ENCODE results near the gene PIEZO1.
A peak's percentile ranks its signal among the peaks of the same experiment; 100 is the strongest.

PIEZO1 gene, protein sequence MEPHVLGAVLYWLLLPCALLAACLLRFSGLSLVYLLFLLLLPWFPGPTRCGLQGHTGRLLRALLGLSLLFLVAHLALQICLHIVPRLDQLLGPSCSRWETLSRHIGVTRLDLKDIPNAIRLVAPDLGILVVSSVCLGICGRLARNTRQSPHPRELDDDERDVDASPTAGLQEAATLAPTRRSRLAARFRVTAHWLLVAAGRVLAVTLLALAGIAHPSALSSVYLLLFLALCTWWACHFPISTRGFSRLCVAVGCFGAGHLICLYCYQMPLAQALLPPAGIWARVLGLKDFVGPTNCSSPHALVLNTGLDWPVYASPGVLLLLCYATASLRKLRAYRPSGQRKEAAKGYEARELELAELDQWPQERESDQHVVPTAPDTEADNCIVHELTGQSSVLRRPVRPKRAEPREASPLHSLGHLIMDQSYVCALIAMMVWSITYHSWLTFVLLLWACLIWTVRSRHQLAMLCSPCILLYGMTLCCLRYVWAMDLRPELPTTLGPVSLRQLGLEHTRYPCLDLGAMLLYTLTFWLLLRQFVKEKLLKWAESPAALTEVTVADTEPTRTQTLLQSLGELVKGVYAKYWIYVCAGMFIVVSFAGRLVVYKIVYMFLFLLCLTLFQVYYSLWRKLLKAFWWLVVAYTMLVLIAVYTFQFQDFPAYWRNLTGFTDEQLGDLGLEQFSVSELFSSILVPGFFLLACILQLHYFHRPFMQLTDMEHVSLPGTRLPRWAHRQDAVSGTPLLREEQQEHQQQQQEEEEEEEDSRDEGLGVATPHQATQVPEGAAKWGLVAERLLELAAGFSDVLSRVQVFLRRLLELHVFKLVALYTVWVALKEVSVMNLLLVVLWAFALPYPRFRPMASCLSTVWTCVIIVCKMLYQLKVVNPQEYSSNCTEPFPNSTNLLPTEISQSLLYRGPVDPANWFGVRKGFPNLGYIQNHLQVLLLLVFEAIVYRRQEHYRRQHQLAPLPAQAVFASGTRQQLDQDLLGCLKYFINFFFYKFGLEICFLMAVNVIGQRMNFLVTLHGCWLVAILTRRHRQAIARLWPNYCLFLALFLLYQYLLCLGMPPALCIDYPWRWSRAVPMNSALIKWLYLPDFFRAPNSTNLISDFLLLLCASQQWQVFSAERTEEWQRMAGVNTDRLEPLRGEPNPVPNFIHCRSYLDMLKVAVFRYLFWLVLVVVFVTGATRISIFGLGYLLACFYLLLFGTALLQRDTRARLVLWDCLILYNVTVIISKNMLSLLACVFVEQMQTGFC (N-terminal part only)

DNA sequence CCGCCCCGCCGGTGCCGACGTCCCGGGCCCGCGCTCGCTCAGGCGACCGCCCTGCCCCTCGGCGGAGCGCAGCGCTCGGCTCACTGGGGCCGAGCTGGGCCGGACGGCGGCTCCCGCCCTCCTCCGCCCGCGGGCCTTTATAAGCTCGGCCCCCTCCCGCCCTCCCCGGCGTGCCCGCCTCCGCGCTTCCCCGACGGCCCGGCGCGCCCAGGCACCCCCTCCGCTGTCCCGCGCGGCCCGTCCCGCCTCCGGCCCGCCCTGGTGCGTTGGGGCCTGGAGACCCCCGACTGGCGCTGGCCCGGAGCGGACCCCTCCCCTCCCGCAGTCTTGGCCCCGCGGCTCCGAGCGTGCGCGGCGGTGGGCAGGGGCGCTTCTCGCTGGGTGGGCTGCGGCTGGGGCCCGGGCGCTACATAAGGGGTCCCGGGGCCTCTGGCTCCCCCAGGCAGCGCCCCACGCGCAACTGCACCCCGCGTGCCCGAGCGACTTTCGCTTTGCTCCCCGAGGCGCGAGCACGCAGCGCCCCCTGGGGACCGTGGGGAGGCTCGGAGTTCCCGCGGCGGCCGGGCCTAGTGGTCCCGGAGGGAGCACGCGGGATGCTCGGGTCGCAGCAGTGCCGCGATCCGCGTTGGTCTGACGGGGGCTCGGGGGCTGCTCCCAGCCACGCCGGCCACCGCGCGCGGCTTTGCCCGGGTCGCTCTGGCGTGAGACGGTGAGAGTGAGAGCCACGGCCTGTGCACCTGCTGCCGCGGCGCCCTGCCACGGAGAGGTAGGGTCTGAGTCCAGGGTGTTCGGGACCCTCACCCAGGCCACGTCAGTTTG is at the start of gene PIEZO1:
TSS of gene PIEZO1 (minus strand) at position 115 of the 819 bp plus-strand sequence. CDS start 256 bp downstream, outside the sequence.
- peak within 1 kb of the TSS; percentile 65 to 66 for H3K4me3 ChIP-seq (ENCODE audit: low read depth in 1 of 2, low read length in 2 of 2)
- no peaks in the 10 kb centered on the region for H3K9me3 ChIP-seq (ENCODE audit: control insufficient read depth in 1 of 2, low read length in 2 of 2)
- H3K9ac ChIP-seq (ENCODE audit: low read depth in 1 of 2, low read length in 2 of 2) = peak within 1 kb of the TSS; percentile 57 to 63
- H3K27me3 ChIP-seq (ENCODE audit: control insufficient read depth in 1 of 2, insufficient read depth in 2 of 2, low read length in 2 of 2) = no peaks in the 10 kb centered on the region
- H3K36me3 ChIP-seq (ENCODE audit: control insufficient read depth in 1 of 2, insufficient read depth in 2 of 2, low read length in 2 of 2) = no peaks in the 10 kb centered on the region
- peaks cover 27 to 46% of the 10 kb centered on the region in 2 donors for H3K4me1 ChIP-seq (ENCODE audit: control insufficient read depth in 1 of 2, insufficient read depth in 2 of 2, low read length in 2 of 2)
- H3K27ac ChIP-seq (ENCODE audit: low read depth, low read length) = peak within 1 kb of the TSS; percentile 78

DNA sequence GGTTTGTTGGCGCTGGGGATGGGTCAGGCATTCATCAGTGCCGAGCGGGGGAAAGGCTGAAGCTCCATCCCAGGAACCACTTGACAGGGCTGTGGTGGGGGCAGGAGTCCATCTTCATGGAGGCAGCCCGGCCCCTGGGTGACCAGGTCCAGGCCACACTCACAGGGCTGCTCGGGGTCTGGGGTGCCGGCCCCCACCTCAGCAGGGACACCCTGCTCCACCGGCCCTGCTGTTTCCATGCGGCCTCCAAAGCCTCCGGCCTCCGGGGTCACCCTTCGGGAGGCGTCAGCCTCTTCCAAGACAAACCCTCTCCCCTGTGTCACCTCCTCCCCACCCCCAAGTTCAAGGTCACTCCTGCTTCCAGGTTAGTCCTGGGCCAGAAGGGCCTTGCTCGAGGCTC is 49.6 kb upstream of the PIEZO1 start:
- Histone ChIP-seq H3K9me3 (ENCODE audit: control insufficient read depth in 1 of 2, low read length in 2 of 2) (no peaks in the 10 kb centered on the region), H3K4me3 (ENCODE audit: low read depth in 1 of 2, low read length in 2 of 2) (peak overlapping the region in 1 of 2 donors; percentile 13), H3K9ac (ENCODE audit: low read depth in 1 of 2, low read length in 2 of 2) (no peak overlapping the region), H3K27me3 (ENCODE audit: control insufficient read depth in 1 of 2, insufficient read depth in 2 of 2, low read length in 2 of 2) (no peaks in the 10 kb centered on the region), H3K4me1 (ENCODE audit: control insufficient read depth in 1 of 2, insufficient read depth in 2 of 2, low read length in 2 of 2) (no peaks in the 10 kb centered on the region), H3K27ac (ENCODE audit: low read depth, low read length) (no peak overlapping the region), H3K36me3 (ENCODE audit: control insufficient read depth in 1 of 2, insufficient read depth in 2 of 2, low read length in 2 of 2) (peaks cover 0 to 24% of the 10 kb centered on the region in 2 donors)

DNA sequence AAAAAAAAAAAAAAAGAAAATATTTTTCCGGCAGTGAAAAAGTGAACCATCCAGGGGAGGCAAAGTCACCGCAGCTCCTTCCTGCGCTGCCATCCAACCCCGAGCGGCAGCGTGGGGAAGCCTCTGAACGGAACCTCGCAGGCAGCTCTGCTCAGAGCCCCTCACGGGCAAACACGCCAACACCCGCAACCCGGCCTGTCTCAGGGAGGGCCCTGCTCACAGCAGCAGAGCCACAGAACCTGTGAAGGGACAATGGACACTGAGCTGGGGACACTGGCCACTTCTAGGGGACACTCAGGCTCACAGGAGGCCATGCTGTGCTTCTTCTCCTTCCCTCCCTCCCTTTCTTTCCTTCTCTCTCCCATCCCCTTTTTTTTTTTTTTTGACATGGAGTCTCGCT is 48.1 kb upstream of the PIEZO1 start:
- no peaks in the 10 kb centered on the region for H3K4me1 ChIP-seq (ENCODE audit: control insufficient read depth in 1 of 2, insufficient read depth in 2 of 2, low read length in 2 of 2)
- H3K27me3 ChIP-seq (ENCODE audit: control insufficient read depth in 1 of 2, insufficient read depth in 2 of 2, low read length in 2 of 2) = no peaks in the 10 kb centered on the region
- no peak overlapping the region for H3K9ac ChIP-seq (ENCODE audit: low read depth in 1 of 2, low read length in 2 of 2)
- no peaks in the 10 kb centered on the region for H3K9me3 ChIP-seq (ENCODE audit: control insufficient read depth in 1 of 2, low read length in 2 of 2)
- H3K27ac ChIP-seq (ENCODE audit: low read depth, low read length) = no peak overlapping the region
- H3K36me3 ChIP-seq (ENCODE audit: control insufficient read depth in 1 of 2, insufficient read depth in 2 of 2, low read length in 2 of 2) = peaks cover 0 to 14% of the 10 kb centered on the region in 2 donors
- no peak overlapping the region for H3K4me3 ChIP-seq (ENCODE audit: low read depth in 1 of 2, low read length in 2 of 2)

DNA sequence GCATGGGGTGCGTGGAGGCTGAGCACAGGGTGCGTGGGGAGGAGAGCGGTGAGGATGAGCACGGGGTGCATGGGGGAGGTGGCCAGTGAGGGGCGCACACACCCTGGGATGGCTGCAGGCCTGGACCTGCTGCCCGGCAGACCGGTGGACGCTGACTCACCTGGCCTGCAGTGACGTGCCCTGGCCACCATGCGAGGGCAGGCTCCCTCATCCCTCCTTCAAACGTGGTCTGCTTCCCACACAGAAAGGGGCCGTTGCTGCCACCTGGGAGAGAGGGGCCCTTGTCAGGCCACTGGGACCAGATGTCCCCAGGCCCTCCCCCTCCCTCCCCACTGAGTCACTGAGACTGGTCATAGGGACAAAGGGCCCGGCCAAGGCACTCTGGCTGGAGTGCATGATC is 46.8 kb upstream of the PIEZO1 start:
- Histone ChIP-seq H3K4me1 (ENCODE audit: control insufficient read depth in 1 of 2, insufficient read depth in 2 of 2, low read length in 2 of 2) (no peaks in the 10 kb centered on the region), H3K36me3 (ENCODE audit: control insufficient read depth in 1 of 2, insufficient read depth in 2 of 2, low read length in 2 of 2) (peaks cover 0 to 18% of the 10 kb centered on the region in 2 donors), H3K27me3 (ENCODE audit: control insufficient read depth in 1 of 2, insufficient read depth in 2 of 2, low read length in 2 of 2) (no peaks in the 10 kb centered on the region), H3K9me3 (ENCODE audit: control insufficient read depth in 1 of 2, low read length in 2 of 2) (no peaks in the 10 kb centered on the region), H3K9ac (ENCODE audit: low read depth in 1 of 2, low read length in 2 of 2) (no peak overlapping the region), H3K27ac (ENCODE audit: low read depth, low read length) (no peak overlapping the region), H3K4me3 (ENCODE audit: low read depth in 1 of 2, low read length in 2 of 2) (no peak overlapping the region)

DNA sequence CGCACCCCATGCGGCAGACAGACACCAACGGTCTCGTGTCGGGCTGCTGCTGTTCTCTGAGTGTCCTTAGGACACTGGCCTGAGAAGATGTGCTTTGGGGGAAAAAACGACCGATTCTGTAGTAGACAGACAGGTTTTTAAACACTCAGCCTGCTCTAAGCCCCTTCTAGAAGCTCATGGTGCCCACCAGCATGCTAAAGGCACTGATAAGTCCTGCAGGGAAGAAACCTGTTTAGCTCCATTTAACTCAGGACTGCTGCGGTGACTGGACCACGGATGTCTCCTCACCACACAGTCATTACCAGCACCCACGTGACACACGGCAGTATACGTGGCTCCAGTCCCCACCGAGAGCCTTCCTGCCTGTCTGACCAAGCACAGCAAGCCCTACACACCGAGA is 45.8 kb upstream of the PIEZO1 start:
- Histone ChIP-seq H3K27me3 (ENCODE audit: control insufficient read depth in 1 of 2, insufficient read depth in 2 of 2, low read length in 2 of 2) (no peaks in the 10 kb centered on the region), H3K4me1 (ENCODE audit: control insufficient read depth in 1 of 2, insufficient read depth in 2 of 2, low read length in 2 of 2) (no peaks in the 10 kb centered on the region), H3K27ac (ENCODE audit: low read depth, low read length) (no peak overlapping the region), H3K36me3 (ENCODE audit: control insufficient read depth in 1 of 2, insufficient read depth in 2 of 2, low read length in 2 of 2) (peaks cover 0 to 18% of the 10 kb centered on the region in 2 donors), H3K4me3 (ENCODE audit: low read depth in 1 of 2, low read length in 2 of 2) (no peak overlapping the region), H3K9ac (ENCODE audit: low read depth in 1 of 2, low read length in 2 of 2) (no peak overlapping the region), H3K9me3 (ENCODE audit: control insufficient read depth in 1 of 2, low read length in 2 of 2) (no peaks in the 10 kb centered on the region)

DNA sequence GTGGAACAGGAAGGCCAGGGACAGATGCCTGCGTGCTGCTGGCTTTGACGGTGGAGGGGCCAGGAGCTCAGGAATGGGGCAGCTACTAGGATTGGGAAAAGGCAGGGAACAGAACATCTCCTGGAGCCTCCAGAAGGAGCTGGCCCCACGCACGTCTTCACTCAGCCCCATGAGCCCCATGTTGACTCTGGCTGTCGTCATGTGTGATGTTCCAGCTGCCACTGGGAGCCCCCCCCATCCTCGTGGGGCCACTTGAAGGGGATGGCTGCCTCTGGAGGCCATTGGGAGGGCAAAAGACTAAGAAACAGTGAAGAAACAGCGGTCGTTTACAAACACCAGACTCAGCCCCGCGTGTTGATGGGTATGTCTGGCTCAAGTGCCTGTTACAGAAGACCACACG is 45.2 kb upstream of the PIEZO1 start:
- peaks cover 0 to 13% of the 10 kb centered on the region in 2 donors for H3K36me3 ChIP-seq (ENCODE audit: control insufficient read depth in 1 of 2, insufficient read depth in 2 of 2, low read length in 2 of 2)
- H3K27ac ChIP-seq (ENCODE audit: low read depth, low read length) = no peak overlapping the region
- H3K9me3 ChIP-seq (ENCODE audit: control insufficient read depth in 1 of 2, low read length in 2 of 2) = no peaks in the 10 kb centered on the region
- H3K4me3 ChIP-seq (ENCODE audit: low read depth in 1 of 2, low read length in 2 of 2) = no peak overlapping the region
- H3K4me1 ChIP-seq (ENCODE audit: control insufficient read depth in 1 of 2, insufficient read depth in 2 of 2, low read length in 2 of 2) = no peaks in the 10 kb centered on the region
- no peaks in the 10 kb centered on the region for H3K27me3 ChIP-seq (ENCODE audit: control insufficient read depth in 1 of 2, insufficient read depth in 2 of 2, low read length in 2 of 2)
- no peak overlapping the region for H3K9ac ChIP-seq (ENCODE audit: low read depth in 1 of 2, low read length in 2 of 2)

DNA sequence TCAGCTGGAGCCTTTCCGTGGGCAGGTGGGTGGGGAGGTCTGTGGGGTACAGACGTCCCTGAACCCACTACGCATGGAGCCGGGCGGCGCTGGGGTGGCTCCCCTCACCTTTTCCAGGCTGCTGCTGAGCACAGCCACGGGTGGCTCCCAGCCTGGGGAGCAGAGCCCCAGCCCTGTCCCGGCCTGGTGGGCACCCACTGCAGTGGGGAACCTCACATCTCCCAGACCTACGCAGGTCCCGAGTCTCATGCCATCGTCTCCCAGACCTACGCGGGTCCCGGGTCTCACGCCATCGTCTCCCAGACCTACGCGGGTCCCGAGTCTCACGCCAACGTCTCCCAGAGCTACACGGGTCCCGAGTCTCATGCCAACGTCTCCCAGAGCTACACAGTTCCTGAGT is 43.7 kb upstream of the PIEZO1 start:
- H3K36me3 ChIP-seq (ENCODE audit: control insufficient read depth in 1 of 2, insufficient read depth in 2 of 2, low read length in 2 of 2) = peaks cover 0 to 8% of the 10 kb centered on the region in 2 donors
- no peak overlapping the region for H3K9ac ChIP-seq (ENCODE audit: low read depth in 1 of 2, low read length in 2 of 2)
- no peaks in the 10 kb centered on the region for H3K27me3 ChIP-seq (ENCODE audit: control insufficient read depth in 1 of 2, insufficient read depth in 2 of 2, low read length in 2 of 2)
- H3K4me3 ChIP-seq (ENCODE audit: low read depth in 1 of 2, low read length in 2 of 2) = no peak overlapping the region
- no peaks in the 10 kb centered on the region for H3K4me1 ChIP-seq (ENCODE audit: control insufficient read depth in 1 of 2, insufficient read depth in 2 of 2, low read length in 2 of 2)
- H3K27ac ChIP-seq (ENCODE audit: low read depth, low read length) = no peak overlapping the region
- no peaks in the 10 kb centered on the region for H3K9me3 ChIP-seq (ENCODE audit: control insufficient read depth in 1 of 2, low read length in 2 of 2)

DNA sequence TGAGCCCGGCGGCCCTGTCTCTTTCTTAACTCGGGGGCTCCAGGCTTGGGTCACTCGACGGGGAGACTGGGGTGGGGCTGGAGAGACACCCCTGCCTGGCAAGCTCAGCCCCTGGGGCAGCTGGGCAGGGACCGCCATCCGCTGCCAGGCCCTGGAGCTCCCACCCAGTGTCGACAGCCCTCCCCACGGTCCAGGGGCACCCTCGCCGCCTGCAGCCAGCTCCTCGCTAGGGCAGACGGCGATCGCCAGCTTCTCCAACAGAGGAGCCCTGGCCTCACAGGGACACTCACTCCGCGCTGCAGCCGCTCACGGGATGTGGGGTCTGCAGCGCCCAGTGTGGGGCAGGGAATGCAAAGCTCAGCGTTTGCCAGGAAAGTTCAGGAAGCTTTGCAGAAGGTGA is 42.7 kb upstream of the PIEZO1 start:
- H3K4me1 ChIP-seq (ENCODE audit: control insufficient read depth in 1 of 2, insufficient read depth in 2 of 2, low read length in 2 of 2) = no peaks in the 10 kb centered on the region
- H3K27me3 ChIP-seq (ENCODE audit: control insufficient read depth in 1 of 2, insufficient read depth in 2 of 2, low read length in 2 of 2) = no peaks in the 10 kb centered on the region
- H3K4me3 ChIP-seq (ENCODE audit: low read depth in 1 of 2, low read length in 2 of 2) = no peak overlapping the region
- peaks cover 0 to 11% of the 10 kb centered on the region in 2 donors for H3K36me3 ChIP-seq (ENCODE audit: control insufficient read depth in 1 of 2, insufficient read depth in 2 of 2, low read length in 2 of 2)
- H3K9ac ChIP-seq (ENCODE audit: low read depth in 1 of 2, low read length in 2 of 2) = no peak overlapping the region
- H3K9me3 ChIP-seq (ENCODE audit: control insufficient read depth in 1 of 2, low read length in 2 of 2) = no peaks in the 10 kb centered on the region
- H3K27ac ChIP-seq (ENCODE audit: low read depth, low read length) = no peak overlapping the region

DNA sequence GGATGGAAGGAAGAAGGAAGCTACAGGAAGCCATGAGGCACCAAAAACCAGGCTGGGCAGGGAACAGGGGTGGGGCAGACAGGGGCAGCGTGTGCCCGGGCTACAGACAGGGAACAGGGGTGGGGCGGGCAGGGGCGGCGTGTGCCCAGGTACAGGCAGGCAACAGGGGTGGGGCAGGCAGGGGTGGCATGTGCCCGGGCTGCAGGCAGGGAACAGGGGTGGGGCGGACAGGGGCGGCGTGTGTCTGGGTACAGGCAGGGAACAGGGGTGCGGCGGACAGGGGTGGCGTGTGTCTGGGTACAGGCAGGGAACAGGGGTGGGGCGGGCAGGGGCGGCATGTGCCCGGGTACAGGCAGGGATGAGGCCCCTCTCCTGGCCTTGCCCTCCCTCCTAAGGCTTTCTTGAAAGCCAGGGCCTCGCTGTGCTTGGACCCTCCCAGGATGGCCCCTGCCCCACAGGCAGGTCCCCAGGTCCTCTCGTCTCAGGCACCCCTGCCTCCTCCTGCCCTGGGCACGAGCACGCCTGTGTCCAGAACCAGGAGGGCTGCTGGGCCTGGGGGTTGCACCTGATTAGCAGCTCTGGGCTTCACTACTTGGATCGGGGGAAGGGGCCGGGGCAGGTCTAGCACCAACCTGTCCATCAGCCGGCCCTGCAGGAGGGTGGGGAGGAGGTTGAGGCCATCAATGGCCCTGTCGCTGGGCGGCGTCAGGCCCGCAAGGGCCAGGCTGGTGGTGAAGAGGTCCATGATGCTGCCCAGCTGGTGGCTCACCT is 41.2 kb upstream of the PIEZO1 start:
- peaks cover 0 to 24% of the 10 kb centered on the region in 2 donors for H3K36me3 ChIP-seq (ENCODE audit: control insufficient read depth in 1 of 2, insufficient read depth in 2 of 2, low read length in 2 of 2)
- H3K4me1 ChIP-seq (ENCODE audit: control insufficient read depth in 1 of 2, insufficient read depth in 2 of 2, low read length in 2 of 2) = no peaks in the 10 kb centered on the region
- no peak overlapping the region for H3K27ac ChIP-seq (ENCODE audit: low read depth, low read length)
- H3K9me3 ChIP-seq (ENCODE audit: control insufficient read depth in 1 of 2, low read length in 2 of 2) = no peaks in the 10 kb centered on the region
- no peak overlapping the region for H3K9ac ChIP-seq (ENCODE audit: low read depth in 1 of 2, low read length in 2 of 2)
- no peaks in the 10 kb centered on the region for H3K27me3 ChIP-seq (ENCODE audit: control insufficient read depth in 1 of 2, insufficient read depth in 2 of 2, low read length in 2 of 2)
- no peak overlapping the region for H3K4me3 ChIP-seq (ENCODE audit: low read depth in 1 of 2, low read length in 2 of 2)
